Prostate gland (tissue), 2 donors: Measurements from ENCODE around the gene DQX1.

Source experiments
- POLR2A ChIP-seq: fragments of 450-650 bp; IDR thresholded peaks from one replicate; pipeline ENCODE4 v1.6.1; 2016; ENCODE audit warnings: antibody characterized with exemption, mild to moderate bottlenecking
- POLR2AphosphoS5 ChIP-seq: sonication (generic); formaldehyde crosslinking; IDR thresholded peaks from one replicate; pipeline ENCODE4 v1.6.1; 2017; ENCODE audit warnings: antibody characterized with exemption
- TF ChIP-seq, protein P1 (sequence below), 4 experiments: fragments of 200-600 bp in 2 of 4; fragments of 450-650 bp in 2 of 4; sonication (generic) in 2 of 4; IDR thresholded peaks; 1 replicate in 3 of 4; 2 replicates in 1 of 4; pipeline ENCODE4 v1.5.1; 2016 to 2019; ENCODE audit warnings: antibody characterized with exemption in 4 of 4, mild to moderate bottlenecking in 2 of 4, moderate library complexity in 2 of 4

DNA sequence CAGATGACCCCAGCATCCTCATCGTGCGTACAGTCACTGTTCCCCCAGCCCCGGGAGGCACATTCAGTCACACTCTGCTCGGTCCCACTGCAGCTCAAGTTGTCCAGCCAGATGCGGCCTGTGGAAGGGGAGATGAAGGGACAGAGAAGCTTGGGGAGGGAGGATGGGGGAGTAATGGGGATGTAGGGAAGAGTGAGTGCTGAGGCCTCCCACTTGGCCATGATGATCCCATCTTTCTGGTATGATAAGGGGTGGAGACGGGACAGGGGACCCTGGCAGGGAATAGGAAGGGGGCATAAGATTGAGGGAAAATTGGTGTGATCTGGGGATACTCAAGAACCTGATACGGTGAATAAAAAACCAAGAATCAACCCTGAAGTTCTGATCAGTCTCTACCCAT, 24.2 kb upstream of the DQX1 start:
- TF ChIP-seq, protein P1, sequence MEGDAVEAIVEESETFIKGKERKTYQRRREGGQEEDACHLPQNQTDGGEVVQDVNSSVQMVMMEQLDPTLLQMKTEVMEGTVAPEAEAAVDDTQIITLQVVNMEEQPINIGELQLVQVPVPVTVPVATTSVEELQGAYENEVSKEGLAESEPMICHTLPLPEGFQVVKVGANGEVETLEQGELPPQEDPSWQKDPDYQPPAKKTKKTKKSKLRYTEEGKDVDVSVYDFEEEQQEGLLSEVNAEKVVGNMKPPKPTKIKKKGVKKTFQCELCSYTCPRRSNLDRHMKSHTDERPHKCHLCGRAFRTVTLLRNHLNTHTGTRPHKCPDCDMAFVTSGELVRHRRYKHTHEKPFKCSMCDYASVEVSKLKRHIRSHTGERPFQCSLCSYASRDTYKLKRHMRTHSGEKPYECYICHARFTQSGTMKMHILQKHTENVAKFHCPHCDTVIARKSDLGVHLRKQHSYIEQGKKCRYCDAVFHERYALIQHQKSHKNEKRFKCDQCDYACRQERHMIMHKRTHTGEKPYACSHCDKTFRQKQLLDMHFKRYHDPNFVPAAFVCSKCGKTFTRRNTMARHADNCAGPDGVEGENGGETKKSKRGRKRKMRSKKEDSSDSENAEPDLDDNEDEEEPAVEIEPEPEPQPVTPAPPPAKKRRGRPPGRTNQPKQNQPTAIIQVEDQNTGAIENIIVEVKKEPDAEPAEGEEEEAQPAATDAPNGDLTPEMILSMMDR (IDR thresholded peaks at IDR 0.05), result no peak
- TF ChIP-seq POLR2AphosphoS5, result no peak
- TF ChIP-seq POLR2A, result no peak
